Choroid plexus epithelial cell (primary cell): ENCODE results near the gene GULP1.
A peak's percentile ranks its signal among the peaks of the same experiment; 100 is the strongest.

Source experiments
- DNase-seq: peaks from one replicate; pipeline ENCODE4 v3.0.0-alpha.2; 2010; ENCODE audit warnings: low read depth
- H3K4me3 ChIP-seq: 2 replicates; pipeline ENCODE4 v1.5.1; 2011; ENCODE audit warnings: low read depth, mild to moderate bottlenecking, control low read depth, low read length, moderate library complexity
- TF ChIP-seq, protein P1 (sequence below): conservative IDR thresholded peaks from 2 replicates; pipeline ENCODE4 v1.5.1; 2011; ENCODE audit warnings: low read depth, mild to moderate bottlenecking, control low read depth, inconsistent platforms, low read length, moderate library complexity

GULP1 gene

GRCh38 chr2:188345020-188345419, 53.3 kb downstream of the GULP1 start:
- DNase-seq: no peak
- TF ChIP-seq, protein P1, sequence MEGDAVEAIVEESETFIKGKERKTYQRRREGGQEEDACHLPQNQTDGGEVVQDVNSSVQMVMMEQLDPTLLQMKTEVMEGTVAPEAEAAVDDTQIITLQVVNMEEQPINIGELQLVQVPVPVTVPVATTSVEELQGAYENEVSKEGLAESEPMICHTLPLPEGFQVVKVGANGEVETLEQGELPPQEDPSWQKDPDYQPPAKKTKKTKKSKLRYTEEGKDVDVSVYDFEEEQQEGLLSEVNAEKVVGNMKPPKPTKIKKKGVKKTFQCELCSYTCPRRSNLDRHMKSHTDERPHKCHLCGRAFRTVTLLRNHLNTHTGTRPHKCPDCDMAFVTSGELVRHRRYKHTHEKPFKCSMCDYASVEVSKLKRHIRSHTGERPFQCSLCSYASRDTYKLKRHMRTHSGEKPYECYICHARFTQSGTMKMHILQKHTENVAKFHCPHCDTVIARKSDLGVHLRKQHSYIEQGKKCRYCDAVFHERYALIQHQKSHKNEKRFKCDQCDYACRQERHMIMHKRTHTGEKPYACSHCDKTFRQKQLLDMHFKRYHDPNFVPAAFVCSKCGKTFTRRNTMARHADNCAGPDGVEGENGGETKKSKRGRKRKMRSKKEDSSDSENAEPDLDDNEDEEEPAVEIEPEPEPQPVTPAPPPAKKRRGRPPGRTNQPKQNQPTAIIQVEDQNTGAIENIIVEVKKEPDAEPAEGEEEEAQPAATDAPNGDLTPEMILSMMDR: no peak
- no peak overlapping the region for H3K4me3 ChIP-seq

DNA sequence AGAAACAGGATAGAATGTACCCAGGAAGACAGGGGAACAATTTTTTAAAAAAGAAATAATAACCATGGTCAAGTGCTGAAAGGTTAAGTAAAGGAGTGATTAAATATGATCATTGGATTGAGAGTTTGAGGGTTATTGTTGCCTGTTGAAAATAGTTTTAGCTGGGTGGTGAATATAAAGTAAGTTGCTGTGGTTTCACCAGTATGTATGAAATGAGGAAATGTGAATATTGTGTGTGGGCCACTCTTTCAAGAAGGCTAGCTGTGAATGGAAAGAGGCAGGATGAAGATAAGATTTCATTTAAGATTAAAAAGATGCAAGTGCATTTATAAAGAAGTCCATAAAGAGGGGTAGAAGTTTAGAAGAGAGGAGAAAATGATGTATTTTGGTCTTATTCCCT, 53.8 kb downstream of the GULP1 start:
- peak; percentile 37 for DNase-seq
- TF ChIP-seq, protein P1: no peak
- H3K4me3 ChIP-seq: no peak overlapping the region

DNA sequence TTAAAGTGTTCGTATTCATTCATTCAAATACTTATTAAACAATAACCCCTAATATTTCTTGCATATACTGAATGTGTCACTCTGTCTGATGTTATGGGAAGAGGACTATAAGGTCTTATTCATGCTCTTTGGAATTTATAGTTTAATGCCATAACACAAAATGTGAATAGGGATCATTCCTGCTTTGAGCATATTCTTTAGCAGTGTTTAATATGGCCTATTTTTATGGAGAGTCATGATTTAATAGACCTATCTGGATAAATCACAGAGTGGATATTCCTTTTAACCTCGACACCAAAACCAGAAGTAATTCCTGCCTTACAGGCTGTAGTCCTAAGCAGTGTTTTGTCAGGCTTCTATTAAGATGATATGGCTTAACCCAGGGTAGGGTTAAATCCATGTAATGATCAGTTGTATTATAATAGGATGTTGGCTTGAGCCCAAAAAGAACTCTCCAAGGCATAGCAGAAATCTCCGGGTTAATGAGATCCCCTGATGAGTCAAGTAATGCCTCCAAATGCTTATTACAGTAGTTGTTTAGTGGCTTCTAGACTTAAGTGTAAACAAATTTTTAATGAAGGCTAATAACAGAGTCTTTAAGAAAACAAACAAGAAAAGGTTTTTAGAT, 54.3 kb downstream of the GULP1 start:
- TF ChIP-seq, protein P1: no peak
- DNase-seq: peak; percentile 1
- H3K4me3 ChIP-seq: no peak overlapping the region

GRCh38 chr2:188349019-188349418, 57.3 kb downstream of the GULP1 start:
- DNase-seq: no peak
- TF ChIP-seq, protein P1: no peak
- H3K4me3 ChIP-seq: no peak overlapping the region

- TF ChIP-seq, protein P1: no peak
- H3K4me3 ChIP-seq: no peak overlapping the region
- no peak for DNase-seq
Measured at GRCh38 chr2:188353282-188353681, 61.6 kb downstream of the GULP1 start.

- H3K4me3 ChIP-seq: no peak overlapping the region
- DNase-seq: no peak
- TF ChIP-seq, protein P1: no peak
Measured at GRCh38 chr2:188360485-188361263, 69.0 kb downstream of the GULP1 start.
